IPS-NIHi7 (cell line): ENCODE data around the gene DAZAP1.
"Not testable (repeated sequence)": the region's sequence is repeated elsewhere in the genome, so short reads cannot be mapped to it uniquely, and the experiment has no call there.

Source experiments
- DNase-seq: peaks from one replicate; pipeline ENCODE4 v3.0.0; 2012; ENCODE audit warnings: mixed read lengths; ENCODE audit errors: extremely low spot score

DAZAP1 gene

GRCh38 chr19:1472231-1473084 lies 65.1 kb downstream of the DAZAP1 start:
- DNase-seq: no peak

GRCh38 chr19:1473085-1473851 lies 65.9 kb downstream of the DAZAP1 start:
- no peak for DNase-seq

GRCh38 chr19:1474011-1474764 lies 66.8 kb downstream of the DAZAP1 start:
- DNase-seq: no peak

GRCh38 chr19:1474765-1475351 lies 67.5 kb downstream of the DAZAP1 start:
- no peak for DNase-seq

- no peak for DNase-seq
Observed at GRCh38 chr19:1475751-1476437, 68.5 kb downstream of the DAZAP1 start.

GRCh38 chr19:1477056-1477455 lies 69.7 kb downstream of the DAZAP1 start:
- not testable (repeated sequence) for DNase-seq

- DNase-seq: peak; percentile 94
Observed at GRCh38 chr19:1478934-1479707, 71.7 kb downstream of the DAZAP1 start, which contains the start of gene C19orf25. TSS of gene C19orf25 (minus strand) at chr19:1479215. CDS start at chr19:1478903, 312 bp downstream.

- no peak for DNase-seq
Observed at GRCh38 chr19:1481224-1481892, 74.0 kb downstream of the DAZAP1 start.

GRCh38 chr19:1481893-1482360 lies 74.5 kb downstream of the DAZAP1 start:
- no peak for DNase-seq

GRCh38 chr19:1482361-1483130 lies 75.2 kb downstream of the DAZAP1 start:
- no peak for DNase-seq

- no peak for DNase-seq
Observed at GRCh38 chr19:1483131-1483978, 76.0 kb downstream of the DAZAP1 start.

- no peak for DNase-seq
Observed at GRCh38 chr19:1483979-1484428, 76.6 kb downstream of the DAZAP1 start.
